ENCODE results near the gene HRCT1.
"Not testable (repeated sequence)": the region's sequence is repeated elsewhere in the genome, so short reads cannot be mapped to it uniquely, and the experiment has no call there.

HRCT1 gene

GRCh38 chr9:35891646-35892045 lies 14.4 kb upstream of the HRCT1 start:
- in situ Hi-C loops (cut with MboI; ENCODE audit: low sequenced_read_pairs, unreplicated experiment): no loop called here
- DNase-seq (ENCODE audit: low spot score): no peak
- no peak for TF ChIP-seq CTCF (IDR thresholded peaks at IDR 0.05; ENCODE audit: borderline replicate concordance, control extremely low read depth, extremely low read depth, insufficient read depth, missing control alignments)

- in situ Hi-C loops (cut with MboI; ENCODE audit: low sequenced_read_pairs, unreplicated experiment): no loop called here
- no peak for TF ChIP-seq CTCF (IDR thresholded peaks at IDR 0.05; ENCODE audit: borderline replicate concordance, control extremely low read depth, extremely low read depth, insufficient read depth, missing control alignments)
Measured at GRCh38 chr9:35892051-35892450, 14.0 kb upstream of the HRCT1 start.

GRCh38 chr9:35896570-35896969 lies 9.4 kb upstream of the HRCT1 start:
- TF ChIP-seq CTCF (IDR thresholded peaks at IDR 0.05; ENCODE audit: borderline replicate concordance, control extremely low read depth, extremely low read depth, insufficient read depth, missing control alignments): no peak
- in situ Hi-C loops (cut with MboI; ENCODE audit: low sequenced_read_pairs, unreplicated experiment): no loop called here
- DNase-seq (ENCODE audit: low spot score): no peak

More at GRCh38 chr9:35892051-35892450, 14.0 kb upstream of the HRCT1 start:
- no peak for DNase-seq (ENCODE audit: low spot score)

GRCh38 chr9:35897376-35898099 lies 8.5 kb upstream of the HRCT1 start:
- in situ Hi-C loops (cut with MboI; ENCODE audit: low sequenced_read_pairs, unreplicated experiment); DNase-seq (ENCODE audit: low spot score): not testable (repeated sequence)

- no peak for TF ChIP-seq CTCF (IDR thresholded peaks at IDR 0.05; ENCODE audit: borderline replicate concordance, control extremely low read depth, extremely low read depth, insufficient read depth, missing control alignments)
- in situ Hi-C loops (cut with MboI; ENCODE audit: low sequenced_read_pairs, unreplicated experiment): no loop called here
- DNase-seq (ENCODE audit: low spot score): no peak
Measured at GRCh38 chr9:35898337-35898736, 7.7 kb upstream of the HRCT1 start.

- TF ChIP-seq CTCF (IDR thresholded peaks at IDR 0.05; ENCODE audit: borderline replicate concordance, control extremely low read depth, extremely low read depth, insufficient read depth, missing control alignments): no peak
- DNase-seq (ENCODE audit: low spot score): no peak
- in situ Hi-C loops (cut with MboI; ENCODE audit: low sequenced_read_pairs, unreplicated experiment): no loop called here
Measured at GRCh38 chr9:35899021-35899420, 7.0 kb upstream of the HRCT1 start.

GRCh38 chr9:35903049-35903448 lies 3.0 kb upstream of the HRCT1 start:
- DNase-seq (ENCODE audit: low spot score): peak; percentile 71
- in situ Hi-C loops (cut with MboI; ENCODE audit: low sequenced_read_pairs, unreplicated experiment): no loop called here
- TF ChIP-seq CTCF (IDR thresholded peaks at IDR 0.05; ENCODE audit: borderline replicate concordance, control extremely low read depth, extremely low read depth, insufficient read depth, missing control alignments): peak; percentile 57
